CD4-positive, CD25-positive, alpha-beta regulatory T cell (primary cell): ENCODE results near the gene TECR. TPM values are rescaled to one million over a fixed set of nuclear protein-coding genes. Genes with fewer than 3 reads are reported as not detected.

Source experiments
- ATAC-seq, 2 donors: fragments of 150-1000 bp; cut with Tn5 transposase; one replicate each; pipeline ENCODE4 v1.10.0; 2021; ENCODE audit warnings: low read depth in 2 of 2, moderate number of reproducible peaks in 2 of 2, moderate library complexity in 1 of 2
- DNase-seq, 3 donors: peaks; one replicate each; pipeline versions ENCODE4 v3.0.0 to v3.0.0-alpha.2; 2012 to 2022; ENCODE audit warnings: mixed read lengths in 1 of 3
- H3K27ac ChIP-seq: one replicate; pipeline ENCODE4 v1.7.0; 2013; ENCODE audit warnings: mild to moderate bottlenecking, low read length; ENCODE audit not compliant: insufficient read depth, poor library complexity, severe bottlenecking
- H3K27me3 ChIP-seq: one replicate; pipeline ENCODE4 v1.7.0; 2013; ENCODE audit warnings: low read length; ENCODE audit not compliant: control insufficient read depth, insufficient read depth
- H3K36me3 ChIP-seq: one replicate; pipeline ENCODE4 v1.7.0; 2013; ENCODE audit warnings: mild to moderate bottlenecking, low read length, moderate library complexity; ENCODE audit not compliant: control insufficient read depth, insufficient read depth
- H3K4me1 ChIP-seq: 2 replicates; pipeline ENCODE4 v1.7.0; 2013; ENCODE audit warnings: mild to moderate bottlenecking, low read length; ENCODE audit not compliant: insufficient read depth, control insufficient read depth, poor library complexity, severe bottlenecking
- H3K4me3 ChIP-seq: one replicate; pipeline ENCODE4 v1.7.0; 2013; ENCODE audit warnings: low read depth, mild to moderate bottlenecking, low read length, moderate library complexity
- H3K9me3 ChIP-seq, 2 experiments: 1 replicate in 1 of 2; 2 replicates in 1 of 2; pipeline ENCODE4 v1.7.0; 2013; ENCODE audit warnings: low read length in 2 of 2, mild to moderate bottlenecking in 1 of 2, moderate library complexity in 1 of 2; ENCODE audit not compliant: control insufficient read depth in 2 of 2
- H3K27ac Mint-ChIP-seq, 3 donors: one replicate each; pipeline ENCODE4 v1.8.0; 2020 to 2022; ENCODE audit warnings: mild to moderate bottlenecking in 3 of 3, mixed read lengths in 3 of 3, moderate library complexity in 2 of 3
- H3K27me3 Mint-ChIP-seq: one replicate; pipeline ENCODE4 v1.8.0; 2022; ENCODE audit warnings: mild to moderate bottlenecking, mixed read lengths
- H3K36me3 Mint-ChIP-seq: one replicate; pipeline ENCODE4 v1.8.0; 2020; ENCODE audit warnings: mixed read lengths
- H3K4me1 Mint-ChIP-seq, 4 donors: one replicate each; pipeline ENCODE4 v1.8.0; 2020 to 2022; ENCODE audit warnings: mixed read lengths in 4 of 4, mild to moderate bottlenecking in 1 of 4
- H3K4me3 Mint-ChIP-seq, 4 donors: one replicate each; pipeline ENCODE4 v1.8.0; 2020 to 2022; ENCODE audit warnings: mild to moderate bottlenecking in 4 of 4, mixed read lengths in 4 of 4, moderate library complexity in 3 of 4
- H3K9me3 Mint-ChIP-seq, 7 donors: one replicate each; pipeline ENCODE4 v1.8.0; 2020 to 2022; ENCODE audit warnings: mixed read lengths in 7 of 7, mild to moderate bottlenecking in 3 of 7, moderate library complexity in 2 of 7
- polyA plus RNA-seq, 4 donors: library from polyadenylated mRNA; unstranded; fragments of 300-500 nt; fragmentation: Illumina TruSeq; gene quantifications; one replicate each; pipeline ENCODE4 v1.2.3, GENCODE V29; 2021
- total RNA-seq: library from RNA; stranded (reverse); gene quantifications from one replicate; pipeline ENCODE4 v1.2.3, GENCODE V29; 2022

TECR gene
- total and polyA plus RNA-seq, 5 donors from 2014 or later = 159 to 351 (median 326) TPM

DNA sequence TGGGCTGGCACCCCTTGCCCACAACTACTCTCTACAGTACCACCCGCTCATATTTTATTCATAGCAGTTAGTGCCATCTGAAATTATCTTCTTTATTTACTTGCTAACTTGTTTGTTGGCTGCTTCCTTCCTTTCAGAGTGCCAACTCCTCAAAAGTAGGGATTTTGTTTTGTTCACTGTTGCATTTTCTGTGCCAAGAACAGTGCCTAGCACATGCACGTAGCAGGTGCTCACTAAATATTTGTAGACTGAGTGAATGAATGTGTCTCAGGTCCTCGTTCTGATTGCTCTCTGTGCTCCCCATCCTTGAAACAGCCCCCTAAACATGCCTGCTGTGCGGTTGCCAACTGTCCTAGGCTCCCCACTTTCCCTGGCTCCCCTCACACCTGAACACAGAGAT, 35.0 kb upstream of the TECR start:
- Histone ChIP-seq H3K4me1 (peaks cover 23% of the 10 kb centered on the region), H3K9me3 (no peaks in the 10 kb centered on the region), H3K27me3 (no peaks in the 10 kb centered on the region), H3K36me3 (peaks cover 7% of the 10 kb centered on the region), H3K27ac (peak overlapping the region; percentile 72), H3K4me3 (peak overlapping the region; percentile 19)
- H3K4me3 Mint-ChIP-seq = peak overlapping the region; percentile 81 to 95 (median 90)
- H3K9me3 Mint-ChIP-seq = no peaks in the 10 kb centered on the region
- no peak for ATAC-seq
- H3K27me3 Mint-ChIP-seq = no peaks in the 10 kb centered on the region
- no peak for DNase-seq
- peaks cover 16% of the 10 kb centered on the region for H3K36me3 Mint-ChIP-seq
- H3K27ac Mint-ChIP-seq = peak overlapping the region; percentile 71 to 91 (median 81)
- peaks cover 8 to 38% (median 14%) of the 10 kb centered on the region in 4 donors for H3K4me1 Mint-ChIP-seq

DNA sequence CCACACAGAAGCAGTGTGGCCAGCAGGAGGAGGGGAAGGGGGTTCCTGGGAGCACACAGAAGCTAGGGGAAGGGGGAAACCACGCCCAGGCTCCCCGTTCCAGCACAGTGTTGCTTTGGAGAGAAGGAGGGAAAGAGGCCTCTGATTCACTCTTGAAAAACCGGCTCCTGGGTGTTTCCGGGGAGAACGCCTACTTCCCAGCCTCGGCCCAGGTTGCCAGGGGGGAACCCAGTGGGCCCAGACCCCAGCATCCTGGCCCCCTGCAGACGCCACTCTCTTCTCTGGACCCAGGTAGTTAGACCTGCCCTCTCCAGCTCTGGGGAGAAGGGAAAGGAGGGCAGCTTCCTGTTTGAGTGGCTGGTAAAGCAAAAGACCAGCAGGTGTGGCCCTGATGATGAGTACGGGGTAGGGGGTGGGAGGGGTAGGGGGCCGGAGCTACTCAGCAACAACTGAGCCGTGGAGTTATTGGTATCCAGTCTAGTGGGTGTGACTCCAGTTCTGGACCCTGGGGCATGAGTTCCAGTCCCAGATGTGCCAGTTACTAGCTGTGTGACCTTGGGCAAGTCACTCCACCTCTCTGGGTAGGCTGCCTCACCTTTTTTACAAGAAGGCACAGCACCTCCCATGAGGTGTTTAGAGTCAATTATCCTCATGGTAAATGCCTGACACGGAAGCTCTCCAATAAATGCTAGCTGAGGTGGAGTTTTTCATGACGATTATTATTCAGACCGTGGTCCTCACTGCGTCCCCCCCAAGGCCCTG, 34.3 kb upstream of the TECR start:
- no peaks in the 10 kb centered on the region for H3K9me3 ChIP-seq
- Mint-ChIP-seq H3K27ac (peak overlapping the region; percentile 81 to 91 (median 86)), H3K27me3 (no peaks in the 10 kb centered on the region), H3K4me1 (peaks cover 4 to 38% (median 14%) of the 10 kb centered on the region in 4 donors), H3K9me3 (no peaks in the 10 kb centered on the region), H3K4me3 (peak overlapping the region; percentile 89 to 95 (median 90)), H3K36me3 (peaks cover 10% of the 10 kb centered on the region)
- peaks cover 23% of the 10 kb centered on the region for H3K4me1 ChIP-seq
- peak overlapping the region; percentile 72 for H3K27ac ChIP-seq
- H3K36me3 ChIP-seq = peaks cover 7% of the 10 kb centered on the region
- H3K27me3 ChIP-seq = no peaks in the 10 kb centered on the region
- ATAC-seq = peak in 1 of 2 donors; percentile 11
- peak in 1 of 3 donors; percentile 48 for DNase-seq
- peak overlapping the region; percentile 79 for H3K4me3 ChIP-seq

DNA sequence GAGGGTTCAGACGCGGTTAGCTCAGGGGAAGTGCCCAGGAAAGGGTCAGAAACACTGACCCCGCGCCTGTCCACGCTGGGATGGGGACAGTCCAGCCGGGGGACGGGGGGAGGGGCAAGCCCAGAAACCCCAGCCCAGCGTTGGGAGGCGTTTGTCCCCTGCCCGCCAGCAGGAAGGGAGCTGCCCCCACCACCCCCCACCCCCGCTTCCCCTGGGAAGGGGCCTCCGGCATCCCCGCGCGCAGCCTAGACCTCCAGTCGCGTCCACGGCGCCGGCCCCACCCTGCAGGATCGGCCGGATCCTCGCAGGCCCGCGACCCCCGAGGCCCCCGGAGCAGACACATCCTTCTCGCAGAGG, 33.7 kb upstream of the TECR start:
- Histone ChIP-seq H3K4me3 (peak overlapping the region; percentile 79), H3K4me1 (peaks cover 23% of the 10 kb centered on the region), H3K9me3 (no peaks in the 10 kb centered on the region), H3K27ac (peak overlapping the region; percentile 72), H3K36me3 (peaks cover 7% of the 10 kb centered on the region), H3K27me3 (no peaks in the 10 kb centered on the region)
- Mint-ChIP-seq H3K27me3 (no peaks in the 10 kb centered on the region), H3K36me3 (peaks cover 10% of the 10 kb centered on the region), H3K9me3 (no peaks in the 10 kb centered on the region), H3K27ac (peak overlapping the region; percentile 81 to 91 (median 86)), H3K4me3 (peak overlapping the region; percentile 89 to 95 (median 90)), H3K4me1 (peaks cover 4 to 38% (median 14%) of the 10 kb centered on the region in 4 donors)
- ATAC-seq = no peak
- no peak for DNase-seq

DNA sequence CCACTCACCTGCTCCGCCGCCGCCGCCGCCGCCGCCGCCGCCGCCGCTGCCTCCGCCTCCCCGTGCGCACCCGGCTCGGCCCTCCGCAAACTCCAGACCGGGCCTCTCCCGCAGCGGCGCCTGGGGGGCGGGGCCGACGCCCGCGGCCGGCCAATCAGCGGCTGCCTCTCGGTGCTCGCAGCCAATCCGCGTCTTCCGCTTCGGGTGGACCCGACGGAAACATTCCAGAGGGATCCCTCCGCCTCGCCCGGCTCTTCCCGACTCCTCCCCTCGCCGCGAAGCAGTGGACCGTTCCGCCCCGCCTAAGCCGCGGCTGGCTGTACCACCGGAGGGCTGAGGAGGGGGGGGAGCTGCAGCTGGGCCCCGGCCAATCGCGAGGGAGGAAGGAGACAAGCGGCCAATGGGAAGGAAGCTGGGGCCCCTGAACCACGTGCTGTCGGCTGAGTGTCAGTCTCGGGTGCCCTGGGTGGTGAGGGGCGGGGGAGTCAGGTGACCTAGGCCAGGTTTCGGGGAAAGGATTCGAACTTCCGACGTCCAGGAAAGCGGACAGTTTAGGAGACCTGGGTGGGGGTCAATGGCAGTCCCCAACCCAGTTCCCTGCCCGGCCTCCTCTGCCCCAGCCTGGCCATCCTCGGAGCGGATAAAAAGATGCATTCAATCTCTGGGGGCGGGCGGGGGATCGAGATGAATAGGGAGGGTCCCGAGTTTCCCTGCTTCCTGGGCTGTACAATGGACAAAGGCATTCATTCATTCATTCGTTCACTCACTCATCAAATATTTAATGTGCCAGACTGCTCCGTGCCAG, 33.2 kb upstream of the TECR start, which contains the start of gene GIPC1:
TSS of gene GIPC1 (minus strand) at position 99 of the 805 bp plus-strand sequence. CDS start 13,151 bp downstream, outside the sequence.
- Mint-ChIP-seq H3K36me3 (peaks cover 10% of the 10 kb centered on the region), H3K4me1 (peaks cover 4 to 38% (median 14%) of the 10 kb centered on the region in 4 donors), H3K27me3 (no peaks in the 10 kb centered on the region), H3K4me3 (peak within 1 kb of the TSS; percentile 89 to 95 (median 90)), H3K9me3 (no peaks in the 10 kb centered on the region), H3K27ac (peak within 1 kb of the TSS; percentile 81 to 91 (median 86))
- ATAC-seq (peak; percentile 84), DNase-seq (peak; percentile 79 to 86 (median 84))
- no peaks in the 10 kb centered on the region for H3K27me3 ChIP-seq
- H3K36me3 ChIP-seq = peaks cover 4% of the 10 kb centered on the region
- H3K4me1 ChIP-seq = peaks cover 23% of the 10 kb centered on the region
- no peaks in the 10 kb centered on the region for H3K9me3 ChIP-seq
- H3K27ac ChIP-seq = peak within 1 kb of the TSS; percentile 72
- H3K4me3 ChIP-seq = peak within 1 kb of the TSS; percentile 79

DNA sequence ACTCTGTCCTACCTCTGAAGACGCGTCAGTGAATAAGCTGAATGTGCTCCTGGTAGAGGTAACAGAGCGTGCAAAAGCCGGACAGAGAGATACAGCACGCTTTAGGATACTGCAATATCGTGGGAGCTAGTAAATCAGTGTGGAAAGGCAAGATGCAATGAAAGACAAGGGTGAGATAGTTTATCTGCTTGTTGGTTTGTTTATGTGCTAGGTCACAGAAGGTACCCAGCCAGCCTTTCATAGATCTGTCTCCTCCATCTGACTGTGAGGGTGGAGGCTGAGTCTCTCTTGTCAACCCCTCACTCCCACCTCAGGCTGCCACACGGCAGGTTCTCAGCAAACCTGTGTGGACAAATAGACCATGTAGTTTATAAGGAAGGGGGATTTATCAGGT, 32.6 kb upstream of the TECR start:
- Histone ChIP-seq H3K4me3 (no peak overlapping the region), H3K36me3 (no peaks in the 10 kb centered on the region), H3K9me3 (no peaks in the 10 kb centered on the region), H3K27me3 (no peaks in the 10 kb centered on the region), H3K4me1 (peaks cover 23% of the 10 kb centered on the region), H3K27ac (no peak overlapping the region)
- Mint-ChIP-seq H3K9me3 (no peaks in the 10 kb centered on the region), H3K36me3 (peaks cover 6% of the 10 kb centered on the region), H3K4me1 (peaks cover 4 to 38% (median 14%) of the 10 kb centered on the region in 4 donors), H3K27me3 (no peaks in the 10 kb centered on the region), H3K27ac (peak overlapping the region; percentile 73 to 86 (median 83)), H3K4me3 (peak overlapping the region; percentile 80 to 90 (median 84))
- ATAC-seq (no peak), DNase-seq (no peak)

DNA sequence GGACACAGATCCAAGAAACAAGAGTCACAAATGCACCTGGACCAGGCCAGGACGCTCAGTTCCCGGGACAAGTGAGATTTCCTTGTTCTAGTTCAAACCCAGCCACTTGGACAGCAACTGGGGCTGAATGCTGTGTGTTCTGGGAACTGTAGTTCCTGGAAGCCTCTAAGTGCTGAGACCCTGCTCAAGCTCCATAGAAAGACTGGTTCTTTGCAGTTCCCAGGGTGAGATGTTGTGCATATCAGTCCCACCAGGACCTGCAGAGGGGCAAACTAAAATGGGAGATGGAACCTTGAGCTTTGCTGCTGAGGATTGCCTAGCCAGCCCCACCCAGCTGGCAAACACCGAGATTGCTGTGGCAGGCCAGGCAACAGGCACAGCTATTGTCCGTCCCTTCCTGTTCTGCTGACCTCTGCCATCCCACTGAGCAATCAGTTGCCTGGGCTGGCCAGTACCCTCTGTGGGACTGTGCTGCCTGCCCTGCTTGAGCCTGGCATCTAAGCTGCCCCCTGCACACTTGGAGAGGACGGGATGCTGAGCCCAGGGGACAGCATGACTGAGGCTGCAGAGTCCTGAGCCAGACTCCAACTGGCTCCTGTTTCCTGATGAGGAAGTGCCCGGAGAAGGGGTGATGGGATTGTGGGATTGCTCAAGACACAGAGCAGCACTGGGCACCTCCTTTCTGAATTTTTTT, 32.0 kb upstream of the TECR start:
- ATAC-seq = no peak
- no peaks in the 10 kb centered on the region for H3K36me3 ChIP-seq
- H3K27ac ChIP-seq = no peak overlapping the region
- H3K4me3 Mint-ChIP-seq = peak overlapping the region; percentile 80 to 90 (median 84)
- DNase-seq = no peak
- H3K36me3 Mint-ChIP-seq = peaks cover 4% of the 10 kb centered on the region
- no peaks in the 10 kb centered on the region for H3K9me3 Mint-ChIP-seq
- peaks cover 4 to 37% (median 14%) of the 10 kb centered on the region in 4 donors for H3K4me1 Mint-ChIP-seq
- H3K4me3 ChIP-seq = no peak overlapping the region
- H3K9me3 ChIP-seq = no peaks in the 10 kb centered on the region
- no peaks in the 10 kb centered on the region for H3K27me3 Mint-ChIP-seq
- peak overlapping the region in 2 of 3 donors; percentile 73 to 83 for H3K27ac Mint-ChIP-seq
- H3K4me1 ChIP-seq = peaks cover 23% of the 10 kb centered on the region
- no peaks in the 10 kb centered on the region for H3K27me3 ChIP-seq

DNA sequence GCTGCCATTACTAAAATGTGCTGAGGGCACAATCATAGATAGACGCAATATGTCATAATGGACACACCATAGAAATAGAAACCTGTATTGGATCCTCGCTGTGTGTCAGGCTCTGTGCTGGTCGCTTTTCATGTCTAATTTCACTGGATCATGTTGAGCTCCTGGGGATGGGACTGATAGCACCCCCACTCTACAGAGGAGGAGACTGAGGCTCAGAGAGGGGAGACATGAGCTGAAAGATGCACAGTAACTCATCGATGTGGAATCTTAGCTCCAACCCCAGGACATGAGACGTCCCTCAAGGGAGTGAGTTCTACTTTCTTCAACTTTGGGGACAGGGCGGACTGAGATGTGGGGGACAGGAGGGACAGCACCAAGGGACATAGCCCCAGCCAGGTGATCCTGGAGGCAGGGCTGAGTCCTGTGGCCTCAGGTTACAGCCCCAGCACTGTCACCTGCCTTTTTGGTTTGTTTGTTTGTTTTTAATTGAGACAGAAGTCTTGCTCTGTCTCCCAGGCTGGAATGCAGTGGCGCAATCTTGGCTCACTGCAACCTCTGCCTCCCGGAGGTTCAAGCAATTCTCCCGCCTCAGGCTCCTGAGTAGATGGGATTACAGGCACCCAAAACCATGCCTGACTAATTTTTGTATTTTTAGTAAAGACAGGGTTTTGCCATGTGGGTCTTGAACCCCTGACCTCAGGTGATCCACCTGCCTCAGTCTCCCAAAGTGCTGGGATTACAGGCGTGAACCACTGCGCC, 26.9 kb upstream of the TECR start:
- H3K4me1 Mint-ChIP-seq = peaks cover 6 to 47% (median 28%) of the 10 kb centered on the region in 4 donors
- ATAC-seq (no peak), DNase-seq (no peak)
- H3K9me3 ChIP-seq = no peaks in the 10 kb centered on the region
- H3K4me3 Mint-ChIP-seq = peak overlapping the region in 1 of 4 donors; percentile 21
- H3K9me3 Mint-ChIP-seq = no peaks in the 10 kb centered on the region
- H3K36me3 Mint-ChIP-seq = no peaks in the 10 kb centered on the region
- no peaks in the 10 kb centered on the region for H3K27me3 ChIP-seq
- H3K27ac ChIP-seq = no peak overlapping the region
- no peak overlapping the region for H3K4me3 ChIP-seq
- H3K27me3 Mint-ChIP-seq = peaks cover 4% of the 10 kb centered on the region
- peak overlapping the region in 2 of 3 donors; percentile 42 to 60 for H3K27ac Mint-ChIP-seq
- peaks cover 29% of the 10 kb centered on the region for H3K4me1 ChIP-seq
- H3K36me3 ChIP-seq = no peaks in the 10 kb centered on the region
